WTC11 (cell line): ENCODE measurements around the gene PTPRO.

Experiments used
- CTCF ChIP-seq: fragments of 200-600 bp; IDR thresholded peaks from 2 replicates; pipeline ENCODE4 v1.8.0; 2022; ENCODE audit warnings: antibody characterized with exemption
- FOXP1 ChIP-seq: sonication (generic); formaldehyde crosslinking; IDR thresholded peaks from 2 replicates; pipeline ENCODE4 v1.8.0; 2022; ENCODE audit warnings: missing genetic modification reagents, mild to moderate bottlenecking, moderate library complexity, borderline replicate concordance
- ZNF232 ChIP-seq: sonication (generic); formaldehyde crosslinking; IDR thresholded peaks from 2 replicates; pipeline ENCODE4 v1.8.0; 2022; ENCODE audit warnings: mild to moderate bottlenecking, missing genetic modification reagents

DNA sequence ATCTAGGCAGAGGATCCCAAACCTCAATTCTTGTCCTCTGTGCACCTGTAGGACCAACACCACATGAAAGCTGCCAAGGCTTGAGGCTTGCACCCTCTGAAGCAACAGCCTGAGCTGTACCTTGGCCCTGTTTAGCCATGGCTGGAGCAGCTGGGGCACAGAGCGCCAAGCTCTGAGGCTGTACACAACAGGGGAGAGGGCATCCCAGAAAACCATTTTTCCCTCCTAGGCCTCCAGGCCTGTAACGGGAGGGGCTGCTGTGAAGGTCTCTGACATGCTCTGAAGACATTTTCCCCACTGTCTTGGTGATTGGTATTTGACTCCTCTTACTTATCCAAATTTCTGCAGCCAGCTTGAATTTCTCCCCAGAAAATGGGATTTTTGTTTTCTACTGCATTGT lies 22.4 kb upstream of the PTPRO start:
- TF ChIP-seq FOXP1, result no peak
- no peak for TF ChIP-seq ZNF232
- no peak for TF ChIP-seq CTCF
